C1 segment of cervical spinal cord (tissue), 14 donors: Measurements from ENCODE around the gene ZNF618.

ENCODE experiments used
- DNase-seq, 14 donors: peaks; one replicate each; lab custom pipeline; 2025; lab: John Stamatoyannopoulos, UW

The ZNF618 gene

GRCh38 chr9:113876151-113876992 is at the start of gene ZNF618:
Gene ZNF618, plus strand, starts transcription at chr9:113876309. Its CDS starts 72 bp downstream, at chr9:113876381.
- peak in 6 of 14 donors; percentile 32 to 65 (median 44) for DNase-seq

- no peak for DNase-seq
Observed at GRCh38 chr9:113828221-113828620, 47.9 kb upstream of the ZNF618 start.

GRCh38 chr9:113837334-113837733 is 38.8 kb upstream of the ZNF618 start:
- no peak for DNase-seq

- DNase-seq = no peak
Observed at GRCh38 chr9:113842086-113842485, 34.0 kb upstream of the ZNF618 start.

- no peak for DNase-seq
Observed at GRCh38 chr9:113844466-113844865, 31.6 kb upstream of the ZNF618 start.

DNA sequence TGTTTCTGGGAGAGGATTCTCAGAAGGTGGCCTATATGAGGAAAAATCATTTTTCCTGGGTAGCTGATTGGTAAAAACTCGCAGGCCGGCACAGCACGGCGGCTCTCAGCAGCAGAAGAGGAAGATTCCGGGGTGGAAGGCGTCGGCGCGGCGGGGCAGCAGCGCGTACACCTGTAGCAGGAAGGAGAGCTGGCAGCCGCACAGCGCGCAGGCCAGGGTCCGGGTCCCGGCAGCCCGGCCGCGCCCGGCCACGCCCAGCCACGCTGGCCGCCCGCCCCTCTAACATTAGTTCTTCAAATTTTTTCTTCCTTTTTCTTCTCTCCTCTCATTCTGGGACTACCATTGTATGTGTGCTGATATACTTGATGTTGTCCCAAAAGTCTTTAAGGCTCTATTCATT is 24.8 kb upstream of the ZNF618 start:
- no peak for DNase-seq

DNA sequence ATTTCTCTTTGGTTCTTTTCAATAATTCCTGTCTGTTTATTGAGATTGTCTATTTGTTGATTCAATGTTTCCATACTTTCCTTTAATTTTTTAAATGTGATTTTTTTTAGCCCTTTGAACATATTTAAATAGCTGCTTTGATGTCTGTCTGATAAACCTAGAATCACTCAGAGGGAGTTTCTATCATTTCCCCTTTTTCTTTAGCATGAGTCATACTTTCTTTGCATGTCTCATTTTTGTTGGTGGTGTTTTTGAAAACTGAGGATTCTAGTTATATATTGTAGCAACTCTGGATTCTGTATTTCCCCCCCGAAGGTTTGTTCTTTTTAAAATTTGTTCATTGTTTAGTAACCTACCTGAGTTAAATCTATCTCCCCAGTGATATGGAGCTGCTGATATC is 24.2 kb upstream of the ZNF618 start:
- DNase-seq = no peak

DNA sequence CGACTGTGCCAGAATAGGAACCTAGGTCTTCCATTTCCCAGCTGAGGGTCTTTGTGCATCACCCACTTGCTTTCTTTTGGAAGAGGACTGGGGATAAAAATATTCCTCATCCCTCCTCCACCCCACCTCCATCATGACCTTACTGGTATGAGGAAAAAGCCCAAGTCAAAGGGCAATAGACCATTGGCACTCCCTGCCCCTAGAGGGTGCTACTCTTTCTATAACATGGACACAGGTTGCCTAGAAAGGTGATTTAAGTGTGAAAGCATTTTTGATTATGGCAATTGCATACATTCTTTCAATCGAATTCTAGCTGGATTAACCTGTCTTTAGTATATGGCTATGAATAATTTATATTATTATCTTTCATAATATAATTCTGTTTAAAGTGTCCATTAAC is 22.8 kb upstream of the ZNF618 start:
- no peak for DNase-seq

DNA sequence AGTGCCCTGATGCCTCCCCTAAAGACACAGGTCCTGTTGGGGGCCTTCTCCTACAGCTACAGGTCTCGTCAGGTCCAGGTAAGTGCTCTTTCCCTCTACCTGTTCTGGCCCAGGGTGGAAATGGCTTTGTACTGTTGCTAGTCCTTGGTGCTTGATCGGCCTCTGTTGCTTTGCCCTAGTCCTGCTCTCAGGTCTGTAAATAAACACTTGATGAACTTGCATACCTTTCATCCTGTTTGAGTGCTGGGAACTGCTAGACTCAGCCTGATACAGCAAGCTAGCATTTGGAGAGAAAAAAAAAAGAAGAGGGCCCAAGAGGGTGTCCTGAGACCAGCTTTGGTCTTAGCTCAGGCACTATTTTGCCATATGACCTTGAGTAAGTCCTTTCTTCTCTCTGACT is 21.8 kb upstream of the ZNF618 start:
- no peak for DNase-seq

- DNase-seq = peak in 4 of 14 donors; percentile 2 to 43 (median 16)
Observed at GRCh38 chr9:113857875-113858274, 18.2 kb upstream of the ZNF618 start.

GRCh38 chr9:113858282-113858681 is 17.8 kb upstream of the ZNF618 start:
- no peak for DNase-seq

DNA sequence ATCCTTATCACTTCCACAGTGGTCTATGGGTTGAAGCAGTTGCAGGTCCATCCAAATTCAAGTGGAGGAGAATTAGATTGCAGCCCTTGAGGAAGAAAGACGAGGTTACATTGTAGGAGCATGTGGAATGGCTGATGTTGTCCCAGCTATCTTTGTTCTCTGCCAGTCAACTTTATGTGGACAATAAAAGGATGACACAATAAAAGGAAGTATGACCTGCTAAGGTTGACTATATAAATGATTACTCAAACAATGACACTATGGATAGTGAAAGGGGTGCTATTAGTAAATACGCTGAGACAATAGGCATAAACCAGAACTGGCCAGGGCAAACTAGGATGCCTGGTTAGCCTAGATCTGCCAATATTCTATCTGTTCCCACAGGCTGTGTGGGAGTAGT is 12.8 kb upstream of the ZNF618 start:
- no peak for DNase-seq

DNA sequence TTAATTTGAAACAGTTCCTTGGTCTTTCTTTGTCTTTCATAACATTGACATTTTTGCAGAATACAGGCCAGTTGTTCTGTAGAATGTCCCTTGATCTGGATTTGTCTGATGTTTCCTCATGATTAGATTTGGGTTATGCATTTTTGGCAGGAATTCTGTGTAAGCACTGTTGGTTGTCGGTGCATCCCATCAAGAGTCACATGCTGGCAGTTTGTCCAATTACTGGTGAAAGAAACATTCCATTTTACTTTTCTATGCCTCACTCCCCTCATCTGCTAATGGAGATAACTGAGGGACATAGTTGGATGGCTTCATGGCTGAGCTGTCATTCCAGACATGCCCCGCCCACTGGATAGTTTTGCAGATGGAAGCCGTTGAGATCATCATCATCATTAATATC is 7.6 kb upstream of the ZNF618 start:
- no peak for DNase-seq

GRCh38 chr9:113872485-113873143 is 3.5 kb upstream of the ZNF618 start:
- DNase-seq = no peak

DNA sequence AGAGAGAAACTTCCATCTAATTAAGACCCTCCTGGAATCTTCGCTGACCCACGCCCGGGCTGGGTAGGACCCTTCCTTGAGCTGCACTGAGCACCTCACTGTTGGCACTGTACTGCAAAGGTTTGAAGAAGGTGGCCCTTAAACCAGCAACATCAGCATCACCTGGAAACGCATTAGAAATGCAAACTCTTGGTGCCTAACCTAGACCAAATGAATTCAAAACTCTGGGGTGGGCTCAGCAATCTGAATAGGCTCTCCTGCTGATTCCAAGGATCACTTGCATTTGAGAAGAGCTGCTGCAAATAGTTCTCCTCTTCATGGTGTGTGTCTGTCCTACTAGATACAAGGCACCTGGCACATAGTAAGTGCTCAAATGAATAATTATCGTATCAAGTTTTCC is 2.7 kb upstream of the ZNF618 start:
- no peak for DNase-seq

DNA sequence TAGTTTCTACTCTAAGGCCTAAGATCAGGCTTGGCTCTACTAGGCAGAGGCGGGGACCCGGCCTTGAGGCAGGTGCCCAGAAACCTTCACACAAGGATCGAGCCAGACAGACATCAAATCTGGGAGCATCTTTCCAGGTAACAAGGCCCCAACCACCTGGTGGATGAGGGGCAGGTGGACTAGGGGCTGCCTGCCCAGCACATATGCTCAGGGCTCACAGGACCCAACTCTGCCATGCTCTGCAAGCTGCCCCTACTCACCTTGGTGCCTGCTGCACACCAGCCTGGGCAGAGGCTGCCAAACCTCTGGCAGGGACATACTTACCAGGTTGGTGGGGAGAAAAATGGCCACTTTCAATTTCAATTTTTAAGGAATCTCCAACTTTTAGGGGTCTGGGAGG is 2.2 kb upstream of the ZNF618 start:
- no peak for DNase-seq

DNA sequence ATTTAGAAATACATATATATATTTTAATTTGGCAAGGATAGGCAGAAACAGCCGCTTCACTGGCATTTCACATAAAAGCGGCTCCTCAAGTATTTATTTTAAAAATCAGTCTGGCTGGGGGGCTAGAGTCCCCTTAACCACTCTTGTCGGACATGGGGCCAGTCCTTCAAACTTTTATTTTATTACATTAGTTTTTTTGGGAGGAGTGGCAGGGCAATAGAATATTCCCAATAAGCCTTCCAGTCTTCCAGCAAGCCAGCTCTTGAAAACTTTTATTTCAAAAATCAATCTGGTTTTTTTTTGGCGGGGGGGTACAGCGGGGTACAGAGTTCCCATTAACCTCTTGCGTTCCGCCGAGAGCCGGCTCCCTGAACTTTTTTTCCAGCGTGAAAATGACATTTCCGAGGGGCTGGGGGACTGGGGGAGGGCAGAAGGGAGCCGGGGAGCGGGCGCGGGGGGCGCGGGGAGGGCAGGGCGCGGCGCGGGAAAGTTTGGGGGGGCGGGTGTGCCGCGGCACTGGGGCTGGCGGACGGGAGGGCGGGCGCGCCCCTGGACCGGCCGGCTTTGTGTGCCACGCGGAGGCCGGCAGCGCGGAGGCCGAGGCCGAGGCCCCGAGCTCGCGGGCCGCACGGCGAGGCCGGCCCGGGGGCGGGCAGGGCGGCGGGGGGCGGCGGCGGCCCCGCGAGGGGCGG is 504 bp upstream of the ZNF618 start:
- DNase-seq = no peak

- DNase-seq = peak in 1 of 14 donors; percentile 39
Observed at GRCh38 chr9:113876993-113877368, 872 bp downstream of the ZNF618 start.

DNA sequence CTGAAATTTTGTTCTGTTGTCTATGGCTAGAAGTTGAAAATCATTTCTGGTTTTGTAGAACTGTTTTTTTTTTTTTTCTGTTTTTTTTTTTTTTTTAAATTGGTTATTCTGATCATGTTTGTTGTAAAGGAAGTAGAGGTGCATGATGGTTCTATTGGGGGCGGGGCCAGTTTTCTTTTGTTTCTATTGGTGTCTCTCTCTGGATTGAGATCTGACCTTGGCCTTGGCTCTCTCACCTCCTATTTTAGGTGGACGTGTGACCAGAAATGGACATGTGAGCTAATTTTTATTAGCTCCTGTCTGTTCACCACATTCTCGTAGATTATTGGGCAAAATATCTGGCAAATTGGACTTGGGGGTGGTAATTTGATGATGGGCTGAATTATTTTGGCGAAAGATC is 3.2 kb downstream of the ZNF618 start:
- no peak for DNase-seq

DNA sequence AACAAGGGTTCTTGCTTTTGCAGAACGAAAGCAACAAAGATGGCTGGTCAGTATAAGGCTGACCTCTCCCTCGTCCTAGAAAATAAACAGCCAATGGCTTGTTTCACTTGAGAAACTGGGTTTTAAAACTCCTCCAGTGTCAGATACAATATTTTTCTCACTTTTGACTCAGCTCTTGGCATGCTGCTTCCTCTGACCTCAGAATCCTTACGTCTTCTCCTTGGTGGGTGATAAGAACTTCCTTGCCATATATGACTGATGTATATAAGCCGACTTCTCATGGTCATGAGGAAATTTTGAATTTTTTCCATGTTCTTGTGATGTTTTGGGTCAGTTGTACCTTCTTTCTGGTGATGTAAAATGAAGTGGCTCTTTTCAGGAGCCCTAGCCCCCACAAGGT is 3.8 kb downstream of the ZNF618 start:
- no peak for DNase-seq

- DNase-seq = no peak
Observed at GRCh38 chr9:113882181-113882580, 6.1 kb downstream of the ZNF618 start.

DNA sequence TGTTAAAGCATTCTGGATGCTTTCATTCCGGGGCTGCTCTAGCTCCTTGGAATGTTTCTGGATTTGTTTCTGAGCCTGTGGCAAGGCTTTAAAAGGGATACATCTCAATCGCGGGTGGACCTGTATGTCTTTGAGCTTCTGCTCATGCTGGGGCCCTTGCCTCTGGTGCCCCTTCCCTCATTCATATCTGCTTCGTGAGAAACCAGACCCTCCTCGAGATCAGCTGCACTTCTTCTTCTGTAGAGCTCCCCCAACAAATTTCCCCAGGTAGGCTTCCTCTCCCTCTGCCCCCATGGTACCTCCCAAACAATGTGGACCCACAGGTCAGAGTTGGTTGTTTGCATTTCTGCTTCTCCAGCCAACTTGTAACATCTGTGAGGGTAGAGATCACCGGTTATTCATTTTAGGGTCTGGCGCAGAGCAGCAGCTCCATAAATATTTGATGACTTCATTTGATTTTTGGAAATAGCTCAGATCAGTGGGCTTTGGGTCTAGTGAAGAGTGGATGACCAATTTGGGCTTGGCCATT is 6.6 kb downstream of the ZNF618 start:
- DNase-seq = no peak
